SJCRH30 (cell line): ENCODE measurements around the gene NIT2. TPM values are rescaled to one million over a fixed set of nuclear protein-coding genes. Genes with fewer than 3 reads are reported as not detected.
"Not testable (repeated sequence)": the region's sequence is repeated elsewhere in the genome, so short reads cannot be mapped to it uniquely, and the experiment has no call there.

ENCODE experiments used
- DNase-seq, 2 experiments: peaks; one replicate each; pipeline ENCODE4 v3.0.0-alpha.2; 2015 to 2020
- H3K27ac ChIP-seq: fragments of 250-450 bp; sonication (Bioruptor Pico); 2 replicates; pipeline ENCODE4 v1.5.1; 2020; ENCODE audit warnings: mild to moderate bottlenecking, moderate library complexity
- H3K27me3 ChIP-seq: fragments of 250-450 bp; sonication (Bioruptor Pico); 2 replicates; pipeline ENCODE4 v1.5.1; 2020; ENCODE audit warnings: mild to moderate bottlenecking, moderate library complexity
- H3K36me3 ChIP-seq: fragments of 250-450 bp; sonication (Bioruptor Pico); 2 replicates; pipeline ENCODE4 v1.5.1; 2020; ENCODE audit warnings: mild to moderate bottlenecking, moderate library complexity
- H3K4me1 ChIP-seq: fragments of 250-450 bp; sonication (Bioruptor Pico); 2 replicates; pipeline ENCODE4 v1.5.1; 2020; ENCODE audit warnings: mild to moderate bottlenecking, moderate library complexity
- H3K4me3 ChIP-seq: fragments of 250-450 bp; sonication (Bioruptor Pico); 2 replicates; pipeline ENCODE4 v1.5.1; 2020; ENCODE audit warnings: mild to moderate bottlenecking, moderate library complexity
- H3K9me3 ChIP-seq: fragments of 250-450 bp; sonication (Bioruptor Pico); replicated peaks from 2 replicates; pipeline ENCODE4 v1.5.1; 2020; ENCODE audit warnings: mild to moderate bottlenecking, moderate library complexity
- total RNA-seq: library from RNA; depleted of rRNA; stranded (reverse); fragments of >200 nt; shearing (Covaris generic); gene quantifications from 2 replicates; pipeline ENCODE4 v1.2.3, GENCODE V29; 2014; rRNA removed

NIT2 gene
- 37.9 and 47.8 TPM in 2 replicates for total RNA-seq

GRCh38 chr3:100334488-100335351, at the start of gene NIT2:
NIT2 (plus strand) TSS chr3:100334757; CDS start chr3:100334792, 35 bp downstream.
- Histone ChIP-seq H3K27ac (peak within 1 kb of the TSS; percentile 43), H3K4me1 (peaks cover 12% of the 10 kb centered on the region), H3K27me3 (no peaks in the 10 kb centered on the region), H3K36me3 (0 out of 2 replicates have a peak, but pooled peaks cover 3% of the 10 kb centered on the region), H3K9me3 (no peaks in the 10 kb centered on the region), H3K4me3 (peak within 1 kb of the TSS; percentile 65)
- DNase-seq, result peak; percentile 91 to 92

DNA sequence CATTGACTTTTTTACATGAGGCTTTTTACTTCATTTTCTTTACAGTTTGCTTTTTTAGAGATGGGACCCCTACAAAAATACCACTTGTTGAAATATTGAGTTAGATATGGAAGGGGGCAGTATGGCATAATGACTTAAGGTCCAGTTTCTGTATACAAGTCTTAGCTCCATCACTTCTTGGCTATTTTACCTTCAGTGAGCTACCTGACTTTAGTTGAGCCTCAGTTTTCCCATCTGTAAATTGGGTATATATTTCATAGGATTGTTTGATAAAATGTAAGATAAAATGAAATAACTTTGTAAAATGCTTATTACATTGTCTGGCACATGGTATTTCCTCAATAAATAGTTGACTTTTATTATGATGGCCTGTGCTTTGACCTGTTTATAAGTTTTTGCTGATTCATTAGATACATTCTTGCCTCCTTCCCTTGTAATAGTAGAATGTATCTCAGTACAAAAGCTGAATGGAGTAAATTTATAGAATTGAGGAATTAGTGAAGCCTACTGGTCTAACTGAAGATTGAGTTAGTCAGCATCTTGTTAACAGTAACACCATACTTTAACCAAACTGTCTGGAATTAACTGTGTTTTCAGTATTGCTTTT, 46.2 kb upstream of the NIT2 start:
- no peak overlapping the region for H3K27ac ChIP-seq
- H3K4me3 ChIP-seq, result no peak overlapping the region
- no peak for DNase-seq
- H3K27me3 ChIP-seq, result no peaks in the 10 kb centered on the region
- no peaks in the 10 kb centered on the region for H3K9me3 ChIP-seq
- peaks cover 32% of the 10 kb centered on the region for H3K36me3 ChIP-seq
- H3K4me1 ChIP-seq, result no peaks in the 10 kb centered on the region

DNA sequence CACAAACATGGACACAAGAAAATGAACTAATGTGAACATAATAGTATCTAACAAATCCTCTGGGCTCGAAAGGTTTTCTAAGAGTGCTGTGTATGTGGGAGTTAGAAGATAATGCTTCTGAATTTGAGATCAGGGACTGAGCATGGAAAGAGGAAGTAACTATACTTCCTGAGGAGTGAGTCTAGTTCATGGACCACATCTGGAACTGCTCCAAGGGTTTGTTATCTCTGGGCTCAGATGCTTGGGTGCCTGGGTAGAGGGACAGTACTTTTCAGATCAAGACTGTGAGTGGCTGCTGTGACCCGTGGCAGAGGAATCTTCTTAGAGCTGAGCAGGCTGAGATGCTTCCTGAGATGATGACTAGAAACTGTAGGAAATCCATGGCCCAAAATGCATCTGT, 45.2 kb upstream of the NIT2 start:
- H3K4me1 ChIP-seq, result no peaks in the 10 kb centered on the region
- H3K36me3 ChIP-seq, result peaks cover 27% of the 10 kb centered on the region
- no peaks in the 10 kb centered on the region for H3K9me3 ChIP-seq
- no peak overlapping the region for H3K27ac ChIP-seq
- H3K27me3 ChIP-seq, result no peaks in the 10 kb centered on the region
- no peak overlapping the region for H3K4me3 ChIP-seq
- no peak for DNase-seq

GRCh38 chr3:100295089-100295488, 39.5 kb upstream of the NIT2 start:
- no peaks in the 10 kb centered on the region for H3K27me3 ChIP-seq
- DNase-seq, result no peak
- H3K36me3 ChIP-seq, result peaks cover 44% of the 10 kb centered on the region
- H3K4me1 ChIP-seq, result no peaks in the 10 kb centered on the region
- H3K27ac ChIP-seq, result no peak overlapping the region
- H3K4me3 ChIP-seq, result no peak overlapping the region
- H3K9me3 ChIP-seq, result no peaks in the 10 kb centered on the region

- Histone ChIP-seq H3K4me1 (no peaks in the 10 kb centered on the region), H3K27me3 (no peaks in the 10 kb centered on the region), H3K27ac (no peak overlapping the region), H3K4me3 (no peak overlapping the region), H3K9me3 (no peaks in the 10 kb centered on the region), H3K36me3 (peaks cover 49% of the 10 kb centered on the region)
- no peak for DNase-seq
Measured at GRCh38 chr3:100297784-100298183, 36.8 kb upstream of the NIT2 start.

GRCh38 chr3:100299016-100299415, 35.5 kb upstream of the NIT2 start:
- Histone ChIP-seq H3K27ac (no peak overlapping the region), H3K4me3 (no peak overlapping the region), H3K36me3 (peaks cover 53% of the 10 kb centered on the region), H3K27me3 (no peaks in the 10 kb centered on the region), H3K4me1 (no peaks in the 10 kb centered on the region), H3K9me3 (no peaks in the 10 kb centered on the region)
- DNase-seq, result no peak

- Histone ChIP-seq H3K27me3 (no peaks in the 10 kb centered on the region), H3K36me3 (peaks cover 49% of the 10 kb centered on the region), H3K4me3 (no peak overlapping the region), H3K9me3 (no peaks in the 10 kb centered on the region), H3K27ac (no peak overlapping the region), H3K4me1 (no peaks in the 10 kb centered on the region)
- DNase-seq, result no peak
Measured at GRCh38 chr3:100306695-100307094, 27.9 kb upstream of the NIT2 start.

DNA sequence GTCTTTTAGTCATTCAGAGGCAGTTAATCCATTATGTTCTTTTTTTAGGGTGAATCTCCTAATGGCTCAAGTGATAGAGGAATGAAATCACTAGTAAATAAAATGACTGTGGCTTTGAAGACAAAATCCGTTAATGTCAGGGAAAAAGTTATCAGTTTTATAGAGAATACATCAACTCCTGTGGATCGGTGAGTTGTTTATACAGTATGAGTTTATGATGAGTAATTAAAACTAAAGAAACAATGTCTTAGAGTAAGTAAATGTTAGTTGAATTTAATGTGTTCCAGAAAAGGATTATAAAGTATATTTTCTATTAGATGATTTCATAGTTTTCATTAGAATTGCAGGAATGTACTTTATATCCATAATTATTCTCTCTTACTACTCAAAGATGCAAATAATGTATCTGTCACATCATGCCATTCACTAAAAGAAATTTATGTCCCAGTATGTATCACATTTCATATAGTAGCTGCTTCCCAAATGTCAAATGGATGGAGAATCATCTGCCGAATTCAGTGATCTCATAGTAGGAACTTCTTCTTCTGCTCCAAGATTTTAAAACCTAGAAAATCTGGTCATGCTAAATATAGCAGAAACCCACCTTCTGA, 24.1 kb upstream of the NIT2 start:
- no peak for DNase-seq
- Histone ChIP-seq H3K4me1 (no peaks in the 10 kb centered on the region), H3K27me3 (no peaks in the 10 kb centered on the region), H3K27ac (no peak overlapping the region), H3K36me3 (peaks cover 33% of the 10 kb centered on the region), H3K9me3 (no peaks in the 10 kb centered on the region), H3K4me3 (no peak overlapping the region)

GRCh38 chr3:100311011-100311410, 23.5 kb upstream of the NIT2 start:
- H3K36me3 ChIP-seq, result peaks cover 37% of the 10 kb centered on the region
- H3K9me3 ChIP-seq, result no peaks in the 10 kb centered on the region
- H3K4me3 ChIP-seq, result no peak overlapping the region
- H3K4me1 ChIP-seq, result no peaks in the 10 kb centered on the region
- H3K27ac ChIP-seq, result no peak overlapping the region
- H3K27me3 ChIP-seq, result no peaks in the 10 kb centered on the region
- no peak for DNase-seq

- H3K9me3 ChIP-seq, result no peaks in the 10 kb centered on the region
- no peak overlapping the region for H3K27ac ChIP-seq
- DNase-seq, result peak; percentile 68 to 83
- H3K4me1 ChIP-seq, result 0 out of 2 replicates have a peak, but pooled peaks cover 3% of the 10 kb centered on the region
- H3K4me3 ChIP-seq, result no peak overlapping the region
- peaks cover 25% of the 10 kb centered on the region for H3K36me3 ChIP-seq
- no peaks in the 10 kb centered on the region for H3K27me3 ChIP-seq
Measured at GRCh38 chr3:100316641-100317069, 17.9 kb upstream of the NIT2 start.

DNA sequence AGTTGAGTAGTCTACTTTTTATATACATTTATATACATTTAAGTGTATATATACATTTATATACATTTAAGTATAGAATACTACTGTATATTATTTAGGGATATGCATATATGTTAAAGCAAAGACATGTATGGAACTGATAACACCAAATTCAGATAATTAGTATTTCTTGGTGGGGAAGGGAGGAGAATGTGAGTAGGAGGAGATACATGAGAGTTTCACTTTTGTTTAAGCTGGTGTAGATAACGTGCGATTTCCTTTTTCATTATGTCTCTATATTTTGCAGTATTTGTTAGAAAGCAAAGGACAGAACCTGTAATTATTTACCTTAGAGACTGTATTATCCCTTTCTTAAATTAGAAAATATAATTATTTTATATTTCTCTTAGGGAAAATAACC, 16.6 kb upstream of the NIT2 start:
- H3K9me3 ChIP-seq, result no peaks in the 10 kb centered on the region
- H3K4me1 ChIP-seq, result 0 out of 2 replicates have a peak, but pooled peaks cover 3% of the 10 kb centered on the region
- H3K4me3 ChIP-seq, result no peak overlapping the region
- DNase-seq, result no peak
- H3K36me3 ChIP-seq, result peaks cover 29% of the 10 kb centered on the region
- no peaks in the 10 kb centered on the region for H3K27me3 ChIP-seq
- no peak overlapping the region for H3K27ac ChIP-seq

DNA sequence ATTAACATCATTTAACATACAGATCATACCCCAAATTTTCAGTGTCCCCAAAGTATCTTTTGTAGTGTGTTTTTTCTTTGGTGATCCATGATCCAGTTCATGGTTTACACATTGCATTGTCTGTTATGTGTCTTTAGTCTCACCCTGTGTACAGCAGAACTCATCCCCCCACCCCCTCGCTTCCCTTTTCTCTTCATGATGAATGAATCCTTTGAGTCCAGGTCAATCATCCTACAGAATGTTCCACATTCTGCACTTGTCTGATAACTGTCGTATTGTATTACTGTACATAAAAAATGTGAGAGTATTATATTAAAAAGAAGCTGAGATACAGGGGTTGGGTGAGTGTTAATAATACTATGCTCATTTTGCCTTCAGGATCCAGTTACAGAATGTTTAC, 14.6 kb upstream of the NIT2 start:
- no peak overlapping the region for H3K27ac ChIP-seq
- no peaks in the 10 kb centered on the region for H3K27me3 ChIP-seq
- H3K36me3 ChIP-seq, result peaks cover 40% of the 10 kb centered on the region
- H3K4me3 ChIP-seq, result no peak overlapping the region
- H3K9me3 ChIP-seq, result no peaks in the 10 kb centered on the region
- DNase-seq, result no peak
- H3K4me1 ChIP-seq, result 0 out of 2 replicates have a peak, but pooled peaks cover 3% of the 10 kb centered on the region

DNA sequence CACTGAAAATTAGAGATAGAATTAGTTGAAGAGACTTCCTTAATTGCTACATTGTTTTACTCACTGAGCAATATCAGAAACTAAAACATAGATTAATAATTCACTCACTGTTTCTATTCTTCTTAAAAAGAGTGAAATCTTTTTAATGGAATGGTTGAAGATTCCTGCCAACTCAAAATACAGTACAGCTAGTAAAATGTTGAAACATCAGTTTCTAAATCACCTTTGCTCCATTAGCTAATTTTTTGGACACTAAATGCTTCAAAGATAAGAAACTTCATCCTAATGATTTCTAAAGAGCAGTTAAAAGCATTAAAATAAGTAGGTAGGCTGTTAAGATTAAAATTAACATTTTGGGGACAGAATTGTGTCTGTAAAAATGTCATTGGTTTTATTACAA, 10.5 kb upstream of the NIT2 start:
- H3K4me1 ChIP-seq, result no peaks in the 10 kb centered on the region
- no peak for DNase-seq
- no peak overlapping the region for H3K27ac ChIP-seq
- peaks cover 50% of the 10 kb centered on the region for H3K36me3 ChIP-seq
- no peaks in the 10 kb centered on the region for H3K9me3 ChIP-seq
- no peaks in the 10 kb centered on the region for H3K27me3 ChIP-seq
- H3K4me3 ChIP-seq, result no peak overlapping the region

DNA sequence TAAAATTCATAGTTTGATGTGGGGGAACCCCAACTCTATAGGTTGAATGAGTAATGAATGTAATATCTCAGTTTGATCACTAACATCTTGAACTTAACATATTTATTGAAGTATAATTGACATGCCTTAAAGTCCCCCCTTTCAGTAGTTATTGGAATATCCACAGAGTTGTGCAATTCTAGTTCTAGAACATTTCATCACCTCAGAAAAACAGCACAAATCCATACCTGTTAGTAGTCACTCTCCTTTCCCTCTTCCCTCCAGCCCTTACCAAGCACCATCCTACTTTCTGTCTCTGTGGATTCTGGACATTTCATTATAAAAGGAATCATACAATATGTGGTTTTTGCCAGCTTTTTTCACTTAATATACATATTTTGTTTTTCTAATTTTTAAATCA, 8.7 kb upstream of the NIT2 start:
- no peak for DNase-seq
- Histone ChIP-seq H3K36me3 (peaks cover 46% of the 10 kb centered on the region), H3K4me3 (no peak overlapping the region), H3K9me3 (no peaks in the 10 kb centered on the region), H3K4me1 (no peaks in the 10 kb centered on the region), H3K27me3 (no peaks in the 10 kb centered on the region), H3K27ac (no peak overlapping the region)

GRCh38 chr3:100327377-100327776, 7.2 kb upstream of the NIT2 start:
- peaks cover 35% of the 10 kb centered on the region for H3K36me3 ChIP-seq
- not testable (repeated sequence) for H3K27ac ChIP-seq, H3K27me3 ChIP-seq

More at GRCh38 chr3:100327377-100327776, 7.2 kb upstream of the NIT2 start:
- H3K4me3 ChIP-seq, H3K9me3 ChIP-seq, DNase-seq, H3K4me1 ChIP-seq: not testable (repeated sequence)
